ENCODE data around the gene ANKRD11.

The ANKRD11 gene

GRCh38 chr16:89375686-89376085, 114.7 kb downstream of the ANKRD11 start:
- Histone ChIP-seq H3K4me2 (ENCODE audit: low read depth, low read length) (no peak overlapping the region), H2AFZ (ENCODE audit: low read length) (no peak overlapping the region), H3K9me2 (replicated peaks; ENCODE audit: insufficient read depth, low read length) (no peaks in the 10 kb centered on the region), H3K4me3 (ENCODE audit: low read length) (no peak overlapping the region), H3K79me2 (ENCODE audit: low read length) (peaks cover 99% of the 10 kb centered on the region), H4K20me1 (ENCODE audit: insufficient read depth, low read length) (peaks cover 4% of the 10 kb centered on the region), H3K9ac (ENCODE audit: low read length) (no peak overlapping the region), H3K27ac (ENCODE audit: low read length) (no peak overlapping the region), H3K4me1 (ENCODE audit: low read length) (no peaks in the 10 kb centered on the region), H3F3A (ENCODE audit: insufficient read depth, low read length) (no peaks in the 10 kb centered on the region), H3K27me3 (replicated peaks; ENCODE audit: insufficient read depth, low read length) (no peaks in the 10 kb centered on the region), H3K36me3 (replicated peaks; ENCODE audit: insufficient read depth, low read length) (no peaks in the 10 kb centered on the region), H3K9me3 (replicated peaks; ENCODE audit: insufficient read depth, low read length) (no peaks in the 10 kb centered on the region)
- no peak for DNase-seq
- no peak for TF ChIP-seq CTCF (IDR thresholded peaks at IDR 0.05; ENCODE audit: low read length)
- no peak for TF ChIP-seq EZH2 (optimal IDR thresholded peaks at IDR 0.05; ENCODE audit: low read depth, low read length)
- TF ChIP-seq EZH2phosphoT487 (IDR thresholded peaks at IDR 0.05; ENCODE audit: low read length): no peak

- DNase-seq: no peak
Measured at GRCh38 chr16:89375021-89375420, 115.3 kb downstream of the ANKRD11 start.

GRCh38 chr16:89374393-89374960, 115.9 kb downstream of the ANKRD11 start:
- Histone ChIP-seq H3K9me2 (replicated peaks; ENCODE audit: insufficient read depth, low read length) (no peaks in the 10 kb centered on the region), H3K27ac (ENCODE audit: low read length) (no peak overlapping the region), H3K4me3 (ENCODE audit: low read length) (no peak overlapping the region), H2AFZ (ENCODE audit: low read length) (no peak overlapping the region), H3K4me1 (ENCODE audit: low read length) (no peaks in the 10 kb centered on the region), H3K36me3 (replicated peaks; ENCODE audit: insufficient read depth, low read length) (no peaks in the 10 kb centered on the region), H4K20me1 (ENCODE audit: insufficient read depth, low read length) (peaks cover 8% of the 10 kb centered on the region), H3K79me2 (ENCODE audit: low read length) (peaks cover 99% of the 10 kb centered on the region), H3K9ac (ENCODE audit: low read length) (no peak overlapping the region), H3F3A (ENCODE audit: insufficient read depth, low read length) (no peaks in the 10 kb centered on the region), H3K9me3 (replicated peaks; ENCODE audit: insufficient read depth, low read length) (no peaks in the 10 kb centered on the region), H3K4me2 (ENCODE audit: low read depth, low read length) (no peak overlapping the region), H3K27me3 (replicated peaks; ENCODE audit: insufficient read depth, low read length) (no peaks in the 10 kb centered on the region)
- no peak for TF ChIP-seq EZH2 (optimal IDR thresholded peaks at IDR 0.05; ENCODE audit: low read depth, low read length)
- TF ChIP-seq EZH2phosphoT487 (IDR thresholded peaks at IDR 0.05; ENCODE audit: low read length): no peak
- DNase-seq: no peak

More at GRCh38 chr16:89375021-89375420, 115.3 kb downstream of the ANKRD11 start:
- Histone ChIP-seq H2AFZ (ENCODE audit: low read length) (no peak overlapping the region), H3K4me1 (ENCODE audit: low read length) (no peaks in the 10 kb centered on the region), H3K9ac (ENCODE audit: low read length) (no peak overlapping the region), H3K4me3 (ENCODE audit: low read length) (no peak overlapping the region), H3K27me3 (replicated peaks; ENCODE audit: insufficient read depth, low read length) (no peaks in the 10 kb centered on the region), H3K9me2 (replicated peaks; ENCODE audit: insufficient read depth, low read length) (no peaks in the 10 kb centered on the region), H3F3A (ENCODE audit: insufficient read depth, low read length) (no peaks in the 10 kb centered on the region), H3K79me2 (ENCODE audit: low read length) (peaks cover 99% of the 10 kb centered on the region), H3K4me2 (ENCODE audit: low read depth, low read length) (no peak overlapping the region), H3K27ac (ENCODE audit: low read length) (no peak overlapping the region), H4K20me1 (ENCODE audit: insufficient read depth, low read length) (peaks cover 8% of the 10 kb centered on the region), H3K36me3 (replicated peaks; ENCODE audit: insufficient read depth, low read length) (no peaks in the 10 kb centered on the region), H3K9me3 (replicated peaks; ENCODE audit: insufficient read depth, low read length) (no peaks in the 10 kb centered on the region)
- TF ChIP-seq CTCF (IDR thresholded peaks at IDR 0.05; ENCODE audit: low read length): no peak
- no peak for TF ChIP-seq EZH2phosphoT487 (IDR thresholded peaks at IDR 0.05; ENCODE audit: low read length)

- H3F3A ChIP-seq (ENCODE audit: insufficient read depth, low read length): no peaks in the 10 kb centered on the region
- H3K9me2 ChIP-seq (replicated peaks; ENCODE audit: insufficient read depth, low read length): no peaks in the 10 kb centered on the region
- H3K9me3 ChIP-seq (replicated peaks; ENCODE audit: insufficient read depth, low read length): no peaks in the 10 kb centered on the region
- TF ChIP-seq EZH2 (optimal IDR thresholded peaks at IDR 0.05; ENCODE audit: low read depth, low read length) (no peak), EZH2phosphoT487 (IDR thresholded peaks at IDR 0.05; ENCODE audit: low read length) (no peak), CTCF (IDR thresholded peaks at IDR 0.05; ENCODE audit: low read length) (no peak)
- H3K79me2 ChIP-seq (ENCODE audit: low read length): peaks cover 99% of the 10 kb centered on the region
- no peak overlapping the region for H3K27ac ChIP-seq (ENCODE audit: low read length)
- H3K4me1 ChIP-seq (ENCODE audit: low read length): no peaks in the 10 kb centered on the region
- H2AFZ ChIP-seq (ENCODE audit: low read length): no peak overlapping the region
- H3K4me3 ChIP-seq (ENCODE audit: low read length): no peak overlapping the region
- H3K4me2 ChIP-seq (ENCODE audit: low read depth, low read length): no peak overlapping the region
- H3K9ac ChIP-seq (ENCODE audit: low read length): no peak overlapping the region
- no peaks in the 10 kb centered on the region for H3K36me3 ChIP-seq (replicated peaks; ENCODE audit: insufficient read depth, low read length)
- H3K27me3 ChIP-seq (replicated peaks; ENCODE audit: insufficient read depth, low read length): no peaks in the 10 kb centered on the region
- DNase-seq: no peak
- peaks cover 10% of the 10 kb centered on the region for H4K20me1 ChIP-seq (ENCODE audit: insufficient read depth, low read length)
Measured at GRCh38 chr16:89373355-89374110, 116.8 kb downstream of the ANKRD11 start.

Measured in MM.1S (cell line).